ENCODE results near the gene PACSIN2.

- TF ChIP-seq POLR2A (IDR thresholded peaks at IDR 0.05; ENCODE audit: low read length), result no peak
- TF ChIP-seq GATA1 (IDR thresholded peaks at IDR 0.05; ENCODE audit: low read depth, low read length), result no peak
Measured at GRCh38 chr22:43006016-43006505, 8.9 kb downstream of the PACSIN2 start.
